HG03108 (cell line): Measurements from ENCODE around the gene HOXD10.

ENCODE experiments used
- ATAC-seq: cut with Tn5 transposase; IDR thresholded peaks from one replicate; pipeline ENCODE4 v1.9.1; 2021; ENCODE audit warnings: moderate library complexity; ENCODE audit not compliant: unreplicated experiment

HOXD10 gene

GRCh38 chr2:176094349-176094748, 22.2 kb upstream of the HOXD10 start:
- no peak for ATAC-seq

DNA sequence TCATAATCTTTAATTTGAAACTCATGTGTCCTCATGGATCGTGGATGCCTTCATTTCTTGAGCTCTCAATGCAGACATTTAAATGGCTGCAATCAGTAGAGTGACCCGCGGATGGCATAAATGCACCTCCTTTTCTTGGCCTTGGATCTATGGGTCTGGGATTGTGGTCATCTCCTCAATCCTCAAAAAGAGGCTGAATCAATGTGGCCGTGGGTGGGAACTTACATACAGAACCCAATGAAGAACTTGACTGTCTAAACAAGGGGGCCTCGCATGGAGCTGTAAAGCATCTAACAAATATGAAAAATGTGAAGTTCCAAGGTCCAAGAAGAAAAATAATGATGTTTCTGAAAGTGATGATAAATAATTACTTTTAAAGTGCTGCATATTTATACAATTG, 21.2 kb upstream of the HOXD10 start:
- ATAC-seq: no peak

GRCh38 chr2:176096243-176096985, 20.2 kb upstream of the HOXD10 start:
- no peak for ATAC-seq

DNA sequence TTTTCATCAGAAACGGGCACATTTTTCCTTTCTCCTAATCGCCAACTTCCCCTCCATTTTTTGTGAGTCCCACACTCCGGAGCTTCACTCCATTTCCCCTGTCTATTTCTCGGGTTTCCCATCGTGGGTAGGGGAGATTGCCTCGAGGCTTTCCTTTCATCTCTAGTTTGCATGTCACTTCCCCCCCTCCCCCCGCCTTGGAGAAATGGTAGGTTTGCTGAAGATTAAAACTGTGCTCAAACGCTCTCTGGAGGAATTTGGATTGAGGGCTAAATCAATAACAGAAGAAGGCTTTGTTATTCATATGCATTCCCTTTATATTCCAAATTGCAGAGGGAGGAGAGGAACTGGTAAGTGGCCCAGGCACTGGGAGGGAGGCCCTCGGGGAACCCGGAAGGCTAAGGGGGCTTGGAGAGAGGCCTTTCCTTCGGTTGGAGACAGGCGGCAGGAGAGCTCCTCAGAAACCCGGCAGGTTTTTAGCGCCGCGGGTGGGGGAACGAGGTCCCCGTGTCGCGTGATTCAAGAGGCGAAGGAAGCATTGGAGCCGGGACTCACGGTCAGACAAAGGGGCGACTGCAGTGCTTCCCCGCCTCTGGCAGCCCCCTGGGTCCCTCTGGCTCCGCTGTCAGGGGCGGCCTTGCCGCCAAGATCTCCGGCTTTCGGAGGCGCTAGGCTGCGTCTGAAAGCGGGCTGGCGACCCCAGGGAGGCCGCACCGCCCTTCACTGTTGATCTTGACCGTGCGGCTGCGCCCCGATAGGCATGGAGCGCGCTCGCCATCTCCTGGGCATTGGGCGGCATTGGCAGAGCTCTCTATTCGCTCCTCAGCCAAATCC, 19.4 kb upstream of the HOXD10 start:
- ATAC-seq: peak; percentile 82

GRCh38 chr2:176097820-176098365, 18.7 kb upstream of the HOXD10 start:
- ATAC-seq: no peak

DNA sequence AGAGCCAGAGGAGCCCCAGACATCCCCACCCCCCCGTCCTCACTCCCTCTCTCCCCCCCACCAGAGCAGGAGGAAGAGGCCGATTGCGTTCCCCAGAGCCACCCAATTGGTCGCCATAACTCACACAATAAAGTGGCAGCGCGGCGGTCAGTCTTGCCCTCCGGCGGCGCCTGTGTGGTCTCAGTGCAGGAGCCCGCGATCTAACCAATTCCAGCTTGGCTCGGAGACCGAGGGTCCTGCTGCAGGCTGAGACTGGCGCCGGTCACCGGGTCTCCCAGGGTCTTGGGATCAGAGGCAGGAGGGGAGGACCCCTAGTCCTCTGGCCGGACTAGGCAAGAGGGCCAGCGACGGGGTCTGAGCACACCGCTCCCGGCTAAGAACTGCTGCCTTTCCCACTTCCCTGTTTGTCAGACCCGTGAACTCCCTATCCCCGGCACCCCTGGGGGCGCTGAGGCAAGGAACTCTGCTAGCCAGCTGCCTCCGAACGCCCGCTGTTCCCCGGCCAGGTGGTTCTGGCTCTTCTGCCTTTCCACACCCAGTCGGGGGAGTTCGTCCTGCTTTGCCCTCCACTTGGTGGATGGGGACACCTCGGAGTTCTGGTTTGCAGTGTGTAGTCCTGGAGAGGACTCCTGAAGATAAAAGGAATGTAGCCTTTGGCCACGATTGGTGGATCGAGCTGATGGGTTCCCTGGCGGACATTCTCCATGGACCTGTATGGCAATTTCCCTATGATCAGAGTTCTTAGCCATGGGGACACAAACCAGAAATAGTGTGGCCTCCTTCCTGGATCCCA, 18.0 kb upstream of the HOXD10 start:
- no peak for ATAC-seq

DNA sequence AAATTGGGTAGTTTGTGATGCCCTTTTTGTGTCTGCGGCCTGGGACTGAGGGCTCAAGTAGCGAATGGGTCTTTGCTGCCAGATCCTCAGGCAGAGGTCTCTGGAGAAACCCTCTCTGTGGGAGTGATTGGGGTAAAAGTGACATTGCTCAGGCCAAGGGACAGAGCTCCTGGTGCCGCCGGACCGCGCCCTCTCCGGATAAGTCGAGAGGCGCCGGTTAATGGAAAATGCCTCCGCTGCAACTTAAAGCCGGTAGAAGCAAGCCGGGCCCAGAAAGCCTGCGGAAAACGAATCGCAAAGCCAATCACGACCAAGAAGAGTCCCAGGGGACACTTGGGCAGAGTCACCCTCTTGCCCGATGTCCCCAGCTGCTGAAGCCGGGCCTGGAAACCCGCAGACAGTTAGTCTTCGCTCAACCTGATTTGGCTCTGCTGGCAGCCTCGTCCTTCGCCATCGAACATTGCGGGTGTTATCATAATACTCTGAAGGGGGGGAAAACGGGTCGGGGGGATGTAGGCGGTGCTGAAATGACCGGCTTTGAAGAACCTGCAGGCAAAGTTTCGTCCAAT, 17.3 kb upstream of the HOXD10 start:
- no peak for ATAC-seq

GRCh38 chr2:176099728-176100546, 16.6 kb upstream of the HOXD10 start, which contains the start of gene HOXD12:
TSS of gene HOXD12 (plus strand) at chr2:176099795. CDS start at chr2:176099802, 7 bp downstream.
- ATAC-seq: no peak

- ATAC-seq: no peak
Observed at GRCh38 chr2:176100547-176101140, 15.9 kb upstream of the HOXD10 start.

DNA sequence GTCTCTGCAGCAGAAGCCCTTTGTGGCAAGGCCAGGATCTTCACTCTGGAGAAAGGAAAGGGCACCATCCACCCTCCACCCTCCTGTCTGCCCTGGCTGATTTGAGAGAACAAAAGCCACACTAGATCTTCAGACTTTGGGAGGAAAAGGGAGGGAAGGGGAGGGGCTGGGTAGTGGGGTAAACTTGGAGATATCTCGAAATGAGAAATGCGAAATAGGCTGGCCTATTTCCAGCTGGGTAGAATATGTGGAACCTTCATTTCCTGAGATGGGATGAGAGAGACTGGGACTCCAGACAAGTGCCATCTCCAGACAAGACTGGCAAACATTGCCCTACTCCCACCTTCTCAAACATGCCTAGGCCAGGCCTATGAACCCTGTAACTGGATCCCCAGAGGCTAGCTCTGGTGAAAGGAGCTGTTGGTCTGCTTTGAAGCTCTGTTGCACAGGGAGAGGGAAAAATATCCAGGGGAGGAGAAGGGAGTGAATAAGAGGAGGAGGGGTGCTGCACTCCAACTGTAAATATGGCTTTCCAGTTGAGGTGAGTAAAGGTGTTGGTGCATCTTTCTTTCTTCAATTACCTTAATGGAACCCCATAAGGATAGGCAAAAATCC, 15.3 kb upstream of the HOXD10 start:
- no peak for ATAC-seq

DNA sequence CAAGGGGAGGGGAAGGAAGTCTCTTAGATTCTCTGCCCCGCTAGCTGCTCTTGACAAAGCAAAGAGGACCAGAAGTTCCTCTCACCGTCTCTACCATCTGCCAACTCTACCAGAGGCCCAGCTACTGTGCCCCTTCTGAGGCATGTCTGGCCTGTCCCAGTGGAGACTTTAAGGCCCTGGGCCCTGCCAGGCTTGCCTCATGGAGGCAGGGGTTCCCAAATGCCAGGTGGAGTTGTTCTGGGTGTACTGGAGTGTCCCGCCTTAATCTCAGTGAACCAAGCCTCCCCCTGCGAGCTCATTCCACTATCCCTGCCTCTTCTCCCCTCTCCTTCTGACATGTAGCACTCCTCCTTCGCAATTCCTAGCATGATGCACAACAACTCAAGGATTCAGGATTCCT, 14.7 kb upstream of the HOXD10 start:
- no peak for ATAC-seq

DNA sequence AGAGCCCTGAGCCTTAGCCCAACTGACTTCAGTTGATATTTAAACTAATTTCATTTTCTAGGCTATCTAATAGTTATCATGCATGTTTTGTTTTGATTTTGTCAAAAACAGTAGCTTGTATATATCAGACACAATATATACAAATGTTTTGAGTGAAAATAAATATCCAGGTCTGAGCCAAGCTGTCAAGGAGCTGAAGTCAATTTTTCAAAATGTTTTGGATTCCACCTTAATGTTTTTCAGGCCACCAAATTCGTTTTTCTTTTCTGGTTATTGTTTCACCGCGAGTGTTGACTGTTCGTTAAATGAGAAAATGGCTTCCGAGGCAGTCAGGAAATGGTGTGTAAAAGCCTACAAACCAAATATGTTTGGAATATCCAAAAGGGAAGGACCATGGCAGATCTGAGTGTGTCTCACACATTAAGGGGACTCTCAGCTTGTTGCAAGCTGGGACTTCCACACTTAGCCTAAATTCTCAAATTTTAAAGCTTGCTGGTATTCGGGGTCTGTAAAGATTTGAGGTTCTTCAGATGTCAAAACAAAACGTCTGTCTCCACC, 14.2 kb upstream of the HOXD10 start:
- ATAC-seq: no peak

- no peak for ATAC-seq
Observed at GRCh38 chr2:176103194-176103593, 13.4 kb upstream of the HOXD10 start.

DNA sequence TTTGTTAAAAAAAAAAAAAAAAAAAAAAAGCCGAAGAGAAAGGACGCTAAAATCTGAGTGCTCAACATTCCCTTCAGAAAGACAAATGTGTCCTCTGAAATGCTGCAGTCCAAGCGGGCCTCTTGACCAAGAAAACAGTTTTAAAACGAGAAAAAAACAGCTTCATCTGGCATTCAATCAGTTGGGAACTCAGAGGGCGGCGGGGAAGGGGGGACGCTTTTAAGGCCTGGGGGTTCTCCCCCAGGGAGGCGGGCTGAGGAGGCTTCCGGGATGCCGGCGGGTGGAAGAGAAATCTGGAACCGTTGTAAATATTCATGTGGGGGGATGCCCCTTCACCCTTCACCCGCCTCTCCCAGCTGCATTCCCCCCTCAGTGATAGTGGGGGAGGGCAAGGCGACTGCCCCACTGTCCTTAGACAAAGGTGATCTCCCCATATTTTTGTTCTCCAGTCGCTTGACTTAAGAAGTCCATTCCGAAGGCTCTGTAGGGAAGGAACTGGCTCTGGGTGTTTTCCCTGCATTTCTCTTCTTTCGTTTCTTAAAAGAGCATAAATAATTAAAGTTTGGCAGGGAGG, 12.7 kb upstream of the HOXD10 start:
- no peak for ATAC-seq

DNA sequence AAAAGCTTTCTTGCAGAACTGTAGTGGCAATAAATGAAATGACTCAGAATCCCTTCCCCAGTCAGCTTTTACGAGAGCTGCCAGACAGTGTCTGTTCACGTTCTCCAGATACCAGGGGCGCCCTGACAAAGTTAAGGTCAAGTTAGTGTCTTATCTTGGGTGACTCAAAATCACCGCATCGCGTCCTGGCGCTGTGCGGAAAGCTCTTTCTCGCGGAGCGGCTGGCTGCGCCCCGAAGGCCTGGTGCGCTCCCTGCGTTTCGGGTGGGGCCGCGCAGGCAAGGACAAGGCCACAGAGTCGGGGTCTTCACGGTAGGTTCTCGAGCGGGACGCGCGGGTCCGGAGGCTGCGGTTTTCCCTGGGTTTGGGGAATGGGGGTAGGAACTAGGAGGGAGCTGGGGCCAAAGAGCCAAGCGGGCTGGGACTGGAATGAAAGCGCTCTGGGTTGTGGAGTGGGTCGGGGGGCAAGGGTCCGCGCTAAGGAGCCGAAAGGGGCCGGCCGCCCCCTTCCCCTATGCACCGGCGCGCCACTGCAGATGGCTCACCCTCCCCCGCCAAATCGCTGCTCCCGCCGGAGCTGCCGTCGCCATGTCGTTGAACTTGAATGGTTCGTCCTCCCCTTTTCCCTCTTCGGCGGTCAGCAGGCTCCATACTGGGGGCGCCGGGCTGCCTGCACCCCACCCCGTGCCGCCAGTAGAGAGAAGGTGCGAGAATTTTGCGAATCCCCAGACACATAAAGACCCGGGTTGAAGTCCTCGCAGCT, 12.1 kb upstream of the HOXD10 start:
- no peak for ATAC-seq

- ATAC-seq: no peak
Observed at GRCh38 chr2:176105078-176105729, 11.4 kb upstream of the HOXD10 start.
